NCI-H2107 treated with DMSO at 0.1 percent for 48 hours (cell line): Measurements from ENCODE around the gene HMX2.

Source experiments
- DNase-seq: peaks from one replicate; lab custom pipeline; 2025; ENCODE audit not compliant: unreplicated experiment; lab: John Stamatoyannopoulos, UW

The HMX2 gene

DNA sequence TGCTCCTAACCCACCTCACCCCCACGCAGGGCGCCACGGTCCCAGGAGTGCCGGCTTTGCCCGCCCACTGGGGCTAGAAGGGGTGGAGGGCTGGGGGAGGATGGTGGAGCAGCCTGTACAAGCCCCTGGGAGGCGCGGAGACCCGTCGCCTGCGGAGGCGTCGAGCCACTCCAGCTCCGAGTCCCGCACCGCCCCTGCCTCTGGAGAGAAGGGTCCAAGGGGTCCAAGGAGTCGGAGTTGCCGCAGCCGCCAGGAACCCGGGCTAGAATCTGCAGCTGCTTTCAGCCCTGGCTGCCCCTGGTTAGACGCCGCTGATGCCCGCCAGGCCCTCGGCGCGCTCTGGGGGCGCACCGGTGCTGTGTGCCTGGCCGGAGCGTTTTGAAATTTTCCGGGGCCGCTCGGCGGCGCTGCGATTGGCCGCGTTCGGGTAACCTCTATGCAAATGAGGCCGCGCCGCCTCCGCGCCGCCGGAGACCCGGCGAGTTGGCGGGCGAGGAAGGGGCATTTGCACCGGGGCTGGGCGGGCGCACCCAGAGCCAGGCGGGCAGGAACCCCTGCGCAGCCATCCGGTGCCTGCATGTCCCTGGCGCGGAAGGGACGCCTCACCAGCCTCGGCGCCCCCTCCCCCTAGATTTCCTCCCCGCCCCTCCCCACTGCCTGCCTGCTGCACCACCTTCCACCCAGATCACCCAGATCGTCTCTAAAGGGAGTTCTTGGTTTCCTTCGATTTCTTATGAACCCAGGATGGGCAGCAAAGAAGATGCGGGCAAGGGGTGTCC is at the start of gene HMX2:
HMX2 (plus strand) TSS at position 502 of the 779 bp plus-strand sequence; CDS start at position 745, 243 bp downstream.
- DNase-seq = no peak

DNA sequence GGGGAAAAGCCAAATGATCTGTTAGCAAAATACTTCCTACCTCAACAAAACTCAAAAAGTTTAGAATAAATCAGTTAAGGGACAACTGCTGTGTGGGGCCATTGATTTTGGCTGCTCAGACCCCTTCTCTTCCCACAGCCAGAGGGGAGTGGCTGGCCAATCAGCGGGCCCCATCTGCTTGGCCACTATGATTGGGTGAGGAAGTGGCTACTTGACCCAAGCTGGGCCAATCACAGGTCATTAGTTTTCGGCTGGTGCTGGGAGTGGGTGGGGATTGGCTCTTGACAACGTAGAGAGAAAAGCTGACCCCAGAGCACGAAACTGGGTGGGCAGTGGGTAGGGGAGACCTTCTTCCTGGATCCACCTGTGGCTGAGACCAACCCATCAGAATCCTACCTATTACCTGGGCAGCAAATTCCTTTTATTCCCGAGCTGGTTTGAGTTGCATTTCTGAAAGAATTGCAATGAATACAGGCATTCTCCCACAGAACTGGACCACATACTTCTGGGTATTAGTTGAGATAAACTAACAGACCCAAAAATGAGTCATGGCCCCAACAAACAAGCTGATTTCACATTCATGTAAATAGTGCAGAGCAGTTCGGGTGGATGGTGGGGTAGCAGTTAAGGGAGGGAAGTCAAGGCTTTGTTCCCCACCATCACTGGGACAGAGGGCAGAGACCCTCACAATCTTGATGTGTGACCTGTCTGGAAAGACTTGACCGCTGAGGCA is 47.7 kb upstream of the HMX2 start:
- DNase-seq = no peak

GRCh38 chr10:123101872-123102271 is 46.1 kb upstream of the HMX2 start:
- no peak for DNase-seq

DNA sequence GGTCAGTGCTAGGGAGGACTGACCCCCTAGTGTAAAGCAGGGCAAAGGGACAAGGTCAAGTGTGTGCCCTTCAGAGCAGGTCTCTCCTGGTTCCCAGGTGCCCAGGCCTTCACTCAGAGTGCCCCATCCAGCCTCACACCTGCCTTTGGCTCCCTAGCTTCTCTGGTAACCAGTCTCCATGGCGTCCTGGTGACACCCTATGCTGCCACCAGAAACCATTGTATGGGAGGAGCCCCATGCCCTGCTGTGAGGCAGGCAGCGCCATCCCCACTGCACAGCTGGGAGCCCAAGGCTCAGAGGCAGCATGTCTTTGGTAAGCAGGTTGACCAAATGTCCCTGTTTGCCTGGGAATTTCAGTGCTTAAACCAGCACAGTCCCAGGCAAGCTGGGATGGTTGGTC is 45.3 kb upstream of the HMX2 start:
- no peak for DNase-seq

- no peak for DNase-seq
These were observed 44.0 kb upstream of the HMX2 start for GRCh38 chr10:123103944-123104343.

DNA sequence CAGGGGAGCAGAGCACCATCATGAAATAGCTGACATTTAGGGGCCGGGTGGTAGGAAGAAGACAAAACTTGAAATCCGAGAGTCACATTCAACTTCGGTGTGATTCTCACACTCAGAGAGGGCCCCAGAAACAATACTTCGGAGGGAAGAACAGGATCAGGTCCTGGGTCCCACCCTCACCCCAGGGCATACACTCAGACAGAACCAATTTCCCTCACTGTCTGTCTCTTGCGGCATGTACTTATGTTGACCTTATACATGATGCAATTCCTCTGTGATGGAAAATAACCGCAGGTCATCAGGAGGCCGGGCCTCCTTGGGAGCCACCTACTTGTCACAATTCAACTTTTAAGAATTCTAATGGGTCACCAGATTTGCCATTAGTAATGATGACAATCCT is 38.5 kb upstream of the HMX2 start:
- DNase-seq = no peak

DNA sequence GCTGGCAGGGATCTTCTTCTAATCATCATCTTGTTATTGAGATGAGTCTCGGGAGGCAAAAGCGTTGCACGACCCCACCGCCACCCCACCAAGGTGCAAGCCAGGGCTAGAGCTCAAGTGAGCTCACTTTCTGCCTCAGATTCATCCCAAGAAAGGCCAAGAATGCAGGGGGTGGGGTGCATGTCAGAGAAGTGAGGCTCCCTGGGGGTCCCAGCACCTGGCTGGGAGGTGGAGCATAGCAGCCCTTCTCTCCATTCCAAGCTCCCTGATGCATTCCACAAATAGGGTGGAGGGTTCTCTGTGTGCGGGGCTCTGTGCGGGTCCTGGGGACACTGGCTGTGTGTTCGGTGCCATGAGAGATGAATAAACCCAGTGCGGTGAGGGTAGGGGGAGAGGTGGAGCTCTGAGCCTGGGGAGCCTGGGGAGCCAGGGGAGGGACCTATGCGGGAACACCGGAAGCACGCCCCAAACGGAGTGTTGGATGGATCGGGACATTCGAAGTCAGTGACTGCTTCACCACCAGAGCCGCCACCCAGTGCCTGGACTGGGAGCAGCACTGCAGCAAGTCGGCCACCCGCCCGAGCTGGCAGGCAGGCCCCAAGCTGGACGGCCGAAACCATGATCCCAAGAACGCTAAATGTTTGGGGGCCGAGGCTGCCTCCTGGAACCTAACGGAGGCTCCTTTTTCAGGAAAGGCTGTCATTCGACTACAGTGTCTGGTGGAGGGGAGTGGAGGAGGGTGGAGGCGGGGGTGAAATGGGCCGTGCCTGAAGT is 30.1 kb upstream of the HMX2 start:
- DNase-seq = no peak

DNA sequence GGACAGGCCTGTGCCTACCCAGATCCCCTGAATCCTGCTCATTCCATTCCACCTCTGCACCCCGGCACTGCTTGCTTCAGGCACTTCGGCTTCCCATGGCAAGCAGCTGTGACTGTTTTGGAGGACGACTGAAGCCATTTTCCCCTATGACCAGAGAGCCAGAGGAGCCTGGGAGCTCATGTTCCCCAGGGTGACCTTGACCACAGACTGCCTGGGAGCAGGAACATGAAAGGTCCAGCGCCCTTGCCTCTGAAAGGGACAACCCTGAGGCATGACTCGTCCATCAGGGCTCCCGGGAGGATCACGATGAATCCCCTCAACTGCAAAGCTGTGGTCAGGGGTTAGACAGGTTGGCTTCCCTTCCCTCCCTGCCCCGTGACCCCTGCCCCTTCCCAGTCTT is 28.9 kb upstream of the HMX2 start:
- no peak for DNase-seq

GRCh38 chr10:123126246-123126645 is 21.7 kb upstream of the HMX2 start:
- DNase-seq = no peak

- no peak for DNase-seq
These were observed 18.2 kb upstream of the HMX2 start for GRCh38 chr10:123129618-123130271.

DNA sequence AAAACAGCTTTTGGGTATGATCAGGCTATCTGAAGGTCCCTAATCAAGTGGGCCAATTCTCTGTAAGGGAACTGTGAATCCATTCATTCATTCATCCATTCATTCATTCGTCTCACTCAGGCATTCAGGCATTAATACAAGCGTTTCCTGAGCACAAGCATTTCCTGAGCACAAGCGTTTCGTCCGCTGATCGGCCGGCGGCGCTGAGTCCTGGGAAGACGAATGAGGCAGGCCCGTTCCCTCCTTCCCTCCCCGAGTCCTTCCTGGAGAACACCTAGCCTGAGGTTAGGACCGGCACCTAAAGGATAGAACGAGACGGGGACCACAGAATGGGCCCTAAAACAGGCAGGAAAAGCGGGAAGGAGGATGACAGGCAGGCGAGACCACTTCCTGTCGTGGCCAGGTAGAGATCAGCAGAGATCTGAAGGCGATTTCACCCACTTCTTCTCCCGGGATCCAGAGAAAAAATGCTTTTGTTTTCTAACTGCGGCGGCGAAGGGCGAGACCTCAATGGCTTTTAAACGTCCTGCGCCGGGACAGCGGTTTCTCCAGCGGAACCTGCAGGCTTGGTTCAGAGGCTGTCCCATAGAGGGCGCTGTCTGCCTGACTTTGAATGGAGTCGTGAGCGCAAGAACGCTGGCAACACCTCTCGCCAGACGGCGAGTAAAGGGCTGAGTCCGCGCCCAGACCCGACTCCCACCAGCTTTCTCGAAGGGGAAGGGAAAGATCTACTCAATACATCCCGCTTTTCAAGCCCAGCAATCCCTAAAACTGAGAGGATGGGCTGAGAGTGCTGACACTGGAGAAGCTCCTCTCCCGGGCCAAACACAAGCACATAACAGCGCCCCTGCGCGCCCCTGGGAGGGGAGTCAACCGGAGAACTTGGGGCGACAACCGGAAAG is 15.1 kb upstream of the HMX2 start:
- no peak for DNase-seq

- no peak for DNase-seq
These were observed 14.2 kb upstream of the HMX2 start for GRCh38 chr10:123133541-123134342.

DNA sequence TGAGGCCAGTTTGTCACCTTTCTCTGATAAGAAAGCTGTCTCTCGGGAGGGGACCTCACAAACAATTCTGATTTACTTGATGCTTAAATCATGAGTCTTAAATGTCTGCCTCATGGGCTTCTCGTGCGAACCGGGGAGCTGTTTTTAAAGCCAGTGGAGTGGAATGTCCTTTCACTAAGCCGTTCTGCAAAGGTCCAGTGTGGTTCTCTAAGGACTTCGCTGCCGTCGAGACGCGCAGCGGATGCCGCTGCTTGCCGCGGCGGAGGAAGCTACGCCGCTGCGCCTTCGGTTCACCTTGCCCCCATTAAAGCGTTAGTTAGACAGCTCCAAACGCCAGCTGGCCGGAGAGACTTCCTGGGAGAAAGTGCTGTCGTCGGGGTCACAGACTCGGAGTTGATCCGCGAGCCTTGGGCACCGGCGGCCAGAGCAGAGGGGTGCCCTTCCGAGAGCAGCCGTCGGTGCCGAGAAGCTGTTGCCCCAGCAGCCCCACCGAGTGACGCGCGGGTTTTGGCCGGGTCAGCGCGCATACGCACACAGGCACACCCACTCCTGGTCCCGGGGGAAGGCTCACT is 13.5 kb upstream of the HMX2 start:
- DNase-seq = no peak

DNA sequence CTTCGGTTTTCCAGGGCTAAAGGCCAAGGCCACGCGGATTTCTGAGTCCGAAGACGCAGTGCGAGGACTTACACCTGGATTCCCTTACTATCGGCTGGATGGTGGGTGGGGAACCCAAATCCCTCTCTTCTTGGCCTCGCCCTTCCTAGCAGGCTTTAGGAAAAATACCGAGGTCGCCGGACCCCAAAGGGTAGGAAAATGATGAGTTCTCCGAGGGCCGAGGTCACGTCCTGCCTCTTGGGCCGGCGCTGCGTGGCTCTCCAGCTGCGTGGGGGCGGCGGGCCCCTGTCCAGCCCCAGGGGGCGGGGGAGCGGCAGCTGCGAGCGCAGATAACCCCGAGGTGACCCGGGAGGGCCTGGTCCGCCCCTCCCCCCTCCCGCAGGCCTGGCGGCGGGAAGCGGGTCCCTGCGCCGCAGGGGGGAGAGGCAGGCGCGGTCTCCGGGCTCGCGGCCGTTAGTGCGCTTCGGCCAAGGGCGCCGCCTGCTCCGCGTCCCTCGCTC is 13.0 kb upstream of the HMX2 start:
- no peak for DNase-seq

- DNase-seq = no peak
These were observed 12.4 kb upstream of the HMX2 start, which contains the start of gene HMX3 for GRCh38 chr10:123135415-123136141. Gene HMX3 (plus strand): TSS chr10:123135970. CDS start chr10:123136051, 81 bp downstream.

- no peak for DNase-seq
These were observed 11.6 kb upstream of the HMX2 start for GRCh38 chr10:123136221-123136805.

DNA sequence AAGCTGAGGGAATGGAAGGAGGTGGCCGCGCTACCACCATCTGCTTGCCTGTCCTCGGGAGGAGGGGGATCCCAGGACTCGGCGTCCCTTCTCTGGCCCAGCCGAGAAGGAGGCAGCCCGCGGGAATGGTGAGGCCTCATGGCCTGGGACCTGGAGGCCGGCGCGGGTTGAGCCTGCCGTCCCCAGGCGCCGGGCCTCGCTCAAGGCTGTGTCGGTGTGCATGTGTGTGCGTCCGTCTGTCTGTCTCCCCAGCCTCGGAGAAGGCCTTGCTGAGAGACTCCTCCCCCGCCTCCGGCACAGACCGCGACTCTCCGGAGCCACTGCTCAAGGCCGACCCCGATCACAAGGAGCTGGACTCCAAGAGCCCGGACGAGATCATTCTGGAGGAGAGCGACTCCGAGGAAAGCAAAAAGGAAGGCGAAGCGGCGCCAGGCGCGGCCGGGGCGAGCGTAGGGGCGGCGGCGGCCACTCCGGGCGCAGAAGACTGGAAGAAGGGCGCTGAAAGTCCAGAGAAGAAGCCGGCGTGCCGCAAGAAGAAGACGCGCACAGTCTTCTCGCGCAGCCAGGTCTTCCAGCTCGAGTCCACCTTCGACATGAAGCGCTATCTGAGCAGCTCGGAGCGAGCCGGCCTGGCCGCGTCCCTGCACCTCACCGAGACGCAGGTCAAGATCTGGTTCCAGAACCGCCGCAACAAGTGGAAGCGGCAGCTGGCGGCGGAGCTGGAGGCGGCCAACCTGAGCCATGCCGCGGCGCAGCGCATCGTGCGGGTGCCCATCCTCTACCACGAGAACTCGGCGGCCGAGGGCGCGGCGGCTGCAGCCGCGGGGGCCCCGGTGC is 10.9 kb upstream of the HMX2 start:
- no peak for DNase-seq
